HepG2 (cell line): ENCODE measurements around the gene SEC24A. TPM values are rescaled to one million over a fixed set of nuclear protein-coding genes. Genes with fewer than 3 reads are reported as not detected.
A peak's percentile ranks its signal among the peaks of the same experiment; 100 is the strongest.

Experiments
- CHCHD3 ChIP-seq: sonication (generic); formaldehyde crosslinking; IDR thresholded peaks from 2 replicates; pipeline ENCODE4 v1.8.0; 2022; ENCODE audit warnings: mild to moderate bottlenecking, missing genetic modification reagents, moderate library complexity
- E2F2 ChIP-seq: sonication (generic); formaldehyde crosslinking; IDR thresholded peaks from 2 replicates; pipeline ENCODE4 v1.4.0; 2020; ENCODE audit warnings: missing genetic modification reagents, borderline replicate concordance
- EEA1 ChIP-seq: sonication (generic); formaldehyde crosslinking; IDR thresholded peaks from 2 replicates; pipeline ENCODE4 v1.5.1; 2020; ENCODE audit warnings: mild to moderate bottlenecking, missing genetic modification reagents, borderline replicate concordance
- EED ChIP-seq: sonication (generic); formaldehyde crosslinking; IDR thresholded peaks from 2 replicates; pipeline ENCODE4 v1.5.0; 2020; ENCODE audit warnings: mild to moderate bottlenecking, missing genetic modification reagents
- FOXM1 ChIP-seq: sonication (generic); formaldehyde crosslinking; IDR thresholded peaks from 2 replicates; pipeline ENCODE4 v1.5.0; 2020; ENCODE audit warnings: missing genetic modification reagents
- GABPA ChIP-seq, 2 experiments: IDR thresholded peaks; 2 replicates each; pipeline ENCODE4 v1.6.1; 2011 to 2016; ENCODE audit warnings: low read depth in 2 of 2, low read length in 1 of 2, missing biosample characterization in 1 of 2, missing genetic modification characterization in 1 of 2
- GABPB1 ChIP-seq: IDR thresholded peaks from 2 replicates; pipeline ENCODE4 v1.6.1; 2016; ENCODE audit warnings: mild to moderate bottlenecking, missing genetic modification reagents, moderate library complexity, missing compliant biosample characterization
- GRHL1 ChIP-seq: sonication (generic); formaldehyde crosslinking; conservative IDR thresholded peaks from 2 replicates; pipeline ENCODE4 v1.8.0; 2022; ENCODE audit warnings: missing genetic modification reagents
- HHEX ChIP-seq: IDR thresholded peaks from 2 replicates; pipeline ENCODE4 v1.6.1; 2016; ENCODE audit warnings: control low read depth
- NR2F2 ChIP-seq: IDR thresholded peaks from 2 replicates; pipeline ENCODE4 v1.6.1; 2012; ENCODE audit warnings: low read depth, inconsistent platforms, borderline replicate concordance
- NR2F6 ChIP-seq, 2 experiments: IDR thresholded peaks; 2 replicates each; pipeline ENCODE4 v1.6.1; 2016; ENCODE audit warnings: antibody characterized with exemption in 1 of 2, mild to moderate bottlenecking in 1 of 2
- PRPF4 ChIP-seq: fragments of 200-400 bp; formaldehyde crosslinking; IDR thresholded peaks from 2 replicates; pipeline ENCODE4 v1.6.1; 2016; ENCODE audit warnings: low read length, low read depth; ENCODE audit not compliant: poor library complexity, severe bottlenecking
- PTBP1 ChIP-seq: fragments of 200-400 bp; formaldehyde crosslinking; IDR thresholded peaks from 2 replicates; pipeline ENCODE4 v1.6.1; 2018; ENCODE audit warnings: low read length, low read depth; ENCODE audit not compliant: poor library complexity, severe bottlenecking
- RBFOX2 ChIP-seq: fragments of 200-400 bp; formaldehyde crosslinking; IDR thresholded peaks from 2 replicates; pipeline ENCODE4 v1.6.1; 2017; ENCODE audit warnings: low read depth, mild to moderate bottlenecking, low read length
- SIX1 ChIP-seq: sonication (generic); formaldehyde crosslinking; IDR thresholded peaks from 2 replicates; pipeline ENCODE4 v1.4.0; 2020; ENCODE audit warnings: missing genetic modification reagents, borderline replicate concordance
- SP5 ChIP-seq: IDR thresholded peaks from 2 replicates; pipeline ENCODE4 v1.6.1; 2016; ENCODE audit warnings: low read depth, borderline replicate concordance
- STAG1 ChIP-seq: sonication (generic); formaldehyde crosslinking; IDR thresholded peaks from 2 replicates; pipeline ENCODE4 v1.4.0; 2020; ENCODE audit warnings: missing genetic modification reagents
- YY1 ChIP-seq: IDR thresholded peaks from 2 replicates; pipeline ENCODE4 v1.6.1; 2011; ENCODE audit warnings: low read length, low read depth, moderate library complexity, mild to moderate bottlenecking; ENCODE audit not compliant: insufficient read depth, insufficient replicate concordance
- ZKSCAN5 ChIP-seq: sonication (generic); formaldehyde crosslinking; IDR thresholded peaks from 2 replicates; pipeline ENCODE4 v1.5.1; 2020; ENCODE audit warnings: mild to moderate bottlenecking, missing genetic modification reagents
- ZNF234 ChIP-seq: sonication (generic); formaldehyde crosslinking; conservative IDR thresholded peaks from 2 replicates; pipeline ENCODE4 v1.5.1; 2020; ENCODE audit warnings: mild to moderate bottlenecking, missing genetic modification reagents
- ZNF337 ChIP-seq: sonication (generic); formaldehyde crosslinking; IDR thresholded peaks from 2 replicates; pipeline ENCODE4 v1.5.1; 2020; ENCODE audit warnings: missing genetic modification reagents, low read depth, mild to moderate bottlenecking, borderline replicate concordance
- ZNF549 ChIP-seq: sonication (generic); formaldehyde crosslinking; IDR thresholded peaks from 2 replicates; pipeline ENCODE4 v1.5.0; 2020; ENCODE audit warnings: missing genetic modification reagents
- ZSCAN20 ChIP-seq: sonication (generic); formaldehyde crosslinking; IDR thresholded peaks from 2 replicates; pipeline ENCODE4 v1.4.0; 2020; ENCODE audit warnings: missing genetic modification reagents, mild to moderate bottlenecking, borderline replicate concordance
- polyA plus RNA-seq, 8 experiments: library from polyadenylated mRNA; depleted of rRNA in 3 of 8; stranded (reverse) in 7 of 8; unstranded in 1 of 8; fragments of >200 nt; fragmentation: Illumina TruSeq in 4 of 8; extraction: Trizol in 4 of 8; gene quantifications; 2 replicates each; pipeline versions ENCODE4 v1.2.1 to v1.2.3, GENCODE V29; 2011 to 2016; ENCODE audit warnings: low read depth in 4 of 8, missing spikeins in 1 of 8, mixed read lengths in 1 of 8; ENCODE audit not compliant: insufficient read depth in 1 of 8
- total RNA-seq, 5 experiments: library from RNA; depleted of rRNA; stranded (reverse); fragments of >200 nt; fragmentation: Illumina TruSeq; extraction: Trizol; gene quantifications; 2 replicates each; pipeline ENCODE4 v1.2.3, GENCODE V29; 2016; ENCODE audit warnings: low read depth in 1 of 5
- TF ChIP-seq, protein P1 (sequence below): sonication (generic); formaldehyde crosslinking; IDR thresholded peaks from 2 replicates; pipeline ENCODE4 v1.4.0; 2020; ENCODE audit warnings: missing genetic modification reagents
- TF ChIP-seq, protein P2 (sequence below): IDR thresholded peaks from 2 replicates; pipeline ENCODE4 v1.6.1; 2016; ENCODE audit warnings: control low read depth

SEC24A gene
- total and polyA plus RNA-seq, 2 of the 13 experiments (the other 11 are each of a cell fraction or from before 2014, with no cell fraction given): 30.5 to 56.8 TPM

DNA sequence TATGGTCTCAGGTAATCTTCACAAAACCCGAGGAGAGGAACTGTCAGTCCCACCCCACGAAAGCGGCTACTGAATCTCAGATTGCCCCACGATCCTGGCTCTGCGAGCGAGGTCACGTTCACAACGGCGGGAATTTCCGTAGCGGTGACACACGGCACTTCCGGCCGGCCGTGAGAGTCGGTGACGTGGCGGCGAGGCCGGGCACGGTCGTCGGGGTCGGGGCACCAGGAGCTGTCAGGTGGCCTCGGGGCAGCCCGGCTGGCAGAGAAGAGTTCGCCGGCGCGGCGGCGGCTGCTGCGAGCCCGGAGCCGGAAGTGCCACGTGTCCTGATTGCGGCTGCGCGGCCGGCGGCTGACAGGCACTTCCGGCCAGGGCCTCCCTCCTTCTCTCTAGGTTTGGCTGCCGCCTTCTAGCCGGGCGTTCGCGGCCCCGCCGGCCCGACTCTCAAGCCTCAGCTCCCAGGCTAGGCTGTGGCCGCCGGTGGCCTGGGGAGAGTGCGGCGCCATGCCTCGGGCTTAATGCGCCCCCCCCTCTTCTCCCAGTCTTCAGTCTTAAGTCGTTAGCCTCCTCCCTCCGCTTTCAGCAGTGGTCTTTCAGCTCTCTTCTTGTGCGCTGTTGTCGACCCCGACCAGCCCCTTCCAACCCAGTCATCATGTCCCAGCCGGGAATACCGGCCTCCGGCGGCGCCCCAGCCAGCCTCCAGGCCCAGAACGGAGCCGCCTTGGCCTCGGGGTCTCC is at the start of gene SEC24A (continued):
- TF ChIP-seq RBFOX2 (peak; percentile 96), ZSCAN20 (CRISPR knock-in tag) (peak; percentile 54; the same call in 1 of the 2 replicates), SP5 (no peak), HHEX (CRISPR knock-in tag) (no peak), CHCHD3 (CRISPR knock-in tag) (no peak), EEA1 (CRISPR knock-in tag) (no peak), GABPA (IDR thresholded peaks at IDR 0.05; ENCODE audit: low read depth, low read length) (peak; percentile 87), GABPA (CRISPR knock-in tag; IDR thresholded peaks at IDR 0.05; ENCODE audit: low read depth) (peak; percentile 95), FOXM1 (CRISPR knock-in tag) (no peak), NR2F6 (IDR thresholded peaks at IDR 0.05) (peak; percentile 19; the same call in 1 of the 2 replicates), NR2F6 (CRISPR knock-in tag; IDR thresholded peaks at IDR 0.05) (peak; percentile 91), NR2F2 (no peak), ZNF234 (CRISPR knock-in tag) (peak; percentile 95), YY1 (peak; percentile 74), E2F2 (CRISPR knock-in tag) (peak; percentile 89), PTBP1 (no peak), GABPB1 (CRISPR knock-in tag) (peak; percentile 98), ZNF337 (CRISPR knock-in tag) (no peak), STAG1 (peak; percentile 22; the same call in 1 of the 2 replicates), ZNF549 (no peak), PRPF4 (no peak), ZKSCAN5 (CRISPR knock-in tag) (no peak), EED (CRISPR knock-in tag) (peak; percentile 74), GRHL1 (no peak), SIX1 (peak; percentile 50; the same call in 1 of the 2 replicates)
- TF ChIP-seq, protein P1, sequence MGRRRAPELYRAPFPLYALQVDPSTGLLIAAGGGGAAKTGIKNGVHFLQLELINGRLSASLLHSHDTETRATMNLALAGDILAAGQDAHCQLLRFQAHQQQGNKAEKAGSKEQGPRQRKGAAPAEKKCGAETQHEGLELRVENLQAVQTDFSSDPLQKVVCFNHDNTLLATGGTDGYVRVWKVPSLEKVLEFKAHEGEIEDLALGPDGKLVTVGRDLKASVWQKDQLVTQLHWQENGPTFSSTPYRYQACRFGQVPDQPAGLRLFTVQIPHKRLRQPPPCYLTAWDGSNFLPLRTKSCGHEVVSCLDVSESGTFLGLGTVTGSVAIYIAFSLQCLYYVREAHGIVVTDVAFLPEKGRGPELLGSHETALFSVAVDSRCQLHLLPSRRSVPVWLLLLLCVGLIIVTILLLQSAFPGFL (CRISPR knock-in tag): 0 out of 2 replicates have a peak, but pooled peaks have one; percentile 65
- TF ChIP-seq, protein P2, sequence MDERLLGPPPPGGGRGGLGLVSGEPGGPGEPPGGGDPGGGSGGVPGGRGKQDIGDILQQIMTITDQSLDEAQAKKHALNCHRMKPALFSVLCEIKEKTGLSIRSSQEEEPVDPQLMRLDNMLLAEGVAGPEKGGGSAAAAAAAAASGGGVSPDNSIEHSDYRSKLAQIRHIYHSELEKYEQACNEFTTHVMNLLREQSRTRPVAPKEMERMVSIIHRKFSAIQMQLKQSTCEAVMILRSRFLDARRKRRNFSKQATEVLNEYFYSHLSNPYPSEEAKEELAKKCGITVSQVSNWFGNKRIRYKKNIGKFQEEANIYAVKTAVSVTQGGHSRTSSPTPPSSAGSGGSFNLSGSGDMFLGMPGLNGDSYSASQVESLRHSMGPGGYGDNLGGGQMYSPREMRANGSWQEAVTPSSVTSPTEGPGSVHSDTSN (CRISPR knock-in tag): no peak
